ENCODE data around the gene PTPN22.

Gene PTPN22

GRCh38 chr1:113802367-113803007 is 69.0 kb downstream of the PTPN22 start:
- no peak for DNase-seq

DNA sequence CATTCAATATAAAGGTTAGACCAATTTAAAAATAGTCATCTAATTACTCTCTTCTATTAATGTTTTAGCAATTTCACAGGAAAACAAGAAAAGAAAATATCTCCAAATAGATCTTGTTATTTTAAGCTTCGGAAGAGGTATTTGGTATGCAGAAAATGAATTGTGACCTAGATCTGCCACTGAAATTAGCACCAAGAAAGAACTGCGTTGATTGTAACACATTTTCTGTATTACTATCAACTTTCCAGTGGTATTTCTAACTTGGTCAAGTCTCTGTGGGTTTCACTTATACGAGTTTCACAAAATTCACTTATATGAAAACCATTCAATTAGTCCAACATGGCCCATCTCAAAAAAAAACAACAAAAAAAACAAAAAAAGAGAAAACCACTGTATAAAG is 71.0 kb downstream of the PTPN22 start:
- DNase-seq, result no peak

- DNase-seq, result no peak
Observed at GRCh38 chr1:113797472-113797871, 74.0 kb downstream of the PTPN22 start.

- DNase-seq, result no peak
Observed at GRCh38 chr1:113793878-113794834, 77.4 kb downstream of the PTPN22 start.

DNA sequence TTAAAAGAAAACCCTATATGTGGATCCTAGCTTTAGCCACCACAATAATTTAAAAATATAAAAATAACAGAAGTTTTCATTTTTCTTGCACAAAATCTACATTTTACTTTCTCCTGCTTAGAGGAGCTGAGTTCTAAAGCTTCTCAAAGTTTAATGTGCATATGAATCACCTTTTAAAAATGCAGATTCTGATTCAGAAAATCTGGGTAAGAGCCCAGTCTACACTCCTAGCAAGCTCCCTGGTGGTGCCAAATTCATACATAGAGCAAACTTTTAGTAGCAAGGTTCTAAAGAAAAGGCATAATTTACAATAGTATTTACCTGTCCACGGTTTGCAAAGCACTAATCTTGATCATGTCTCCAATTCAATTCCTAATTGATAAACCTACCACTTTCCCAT is 78.5 kb downstream of the PTPN22 start:
- DNase-seq, result no peak

- DNase-seq, result no peak
Observed at GRCh38 chr1:113792471-113792870, 79.0 kb downstream of the PTPN22 start.

DNA sequence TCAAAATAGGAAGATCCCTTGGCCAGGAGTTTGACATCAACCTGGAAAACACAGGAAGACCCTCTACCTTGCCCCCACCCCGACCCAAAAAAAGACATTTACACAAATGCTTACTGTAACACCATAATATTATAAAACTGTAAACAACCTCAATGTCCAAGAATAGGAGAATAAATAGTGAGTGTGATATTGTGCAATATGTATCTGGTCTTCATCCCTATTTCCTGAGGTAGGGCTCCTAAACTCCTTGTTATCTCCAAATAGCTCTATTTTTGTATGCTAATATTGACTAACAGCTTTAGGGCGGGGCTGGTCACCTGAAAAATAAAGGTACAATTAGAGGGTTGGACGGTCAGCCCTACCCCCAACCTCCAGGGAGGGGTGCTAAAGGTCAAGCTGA is 82.7 kb downstream of the PTPN22 start:
- DNase-seq, result no peak

DNA sequence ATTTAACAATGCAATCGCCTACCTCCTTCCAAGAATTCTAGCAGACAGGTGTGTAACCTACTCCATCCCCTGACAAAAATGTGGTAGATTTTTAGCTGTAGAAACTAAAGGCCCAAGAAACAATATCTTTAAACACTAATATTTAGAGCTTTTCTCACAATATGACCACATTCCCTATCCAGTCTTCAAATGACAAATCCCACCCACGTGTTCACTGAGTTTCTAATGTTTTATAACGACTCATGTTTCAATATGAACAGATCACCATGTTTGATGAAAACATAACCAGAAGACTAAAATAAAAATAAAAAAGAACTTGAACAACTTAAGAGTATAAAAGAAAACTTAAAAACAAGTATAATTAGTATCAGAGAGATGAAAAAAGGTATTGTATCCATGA is 83.8 kb downstream of the PTPN22 start:
- no peak for DNase-seq

DNA sequence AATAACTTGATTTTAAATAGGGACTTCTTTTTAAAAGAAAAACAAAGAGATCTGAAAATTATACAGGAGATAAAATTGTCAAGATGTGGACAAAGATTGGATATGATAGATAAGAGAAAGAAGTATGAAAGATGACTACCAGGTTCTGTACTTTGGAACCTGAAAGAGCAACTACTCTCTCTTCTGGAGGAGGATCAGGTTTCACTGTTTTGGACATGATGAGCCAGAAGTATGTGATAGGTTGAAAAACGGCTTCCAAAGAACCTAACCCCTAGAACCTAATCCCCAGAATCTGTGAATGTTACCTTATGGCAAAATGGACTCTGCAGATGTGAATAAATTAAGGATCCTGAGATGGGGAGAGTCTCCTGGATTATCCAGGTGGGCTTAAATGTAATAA is 85.4 kb downstream of the PTPN22 start:
- DNase-seq, result no peak

GRCh38 chr1:113784104-113784779 is 87.3 kb downstream of the PTPN22 start:
- DNase-seq, result no peak

DNA sequence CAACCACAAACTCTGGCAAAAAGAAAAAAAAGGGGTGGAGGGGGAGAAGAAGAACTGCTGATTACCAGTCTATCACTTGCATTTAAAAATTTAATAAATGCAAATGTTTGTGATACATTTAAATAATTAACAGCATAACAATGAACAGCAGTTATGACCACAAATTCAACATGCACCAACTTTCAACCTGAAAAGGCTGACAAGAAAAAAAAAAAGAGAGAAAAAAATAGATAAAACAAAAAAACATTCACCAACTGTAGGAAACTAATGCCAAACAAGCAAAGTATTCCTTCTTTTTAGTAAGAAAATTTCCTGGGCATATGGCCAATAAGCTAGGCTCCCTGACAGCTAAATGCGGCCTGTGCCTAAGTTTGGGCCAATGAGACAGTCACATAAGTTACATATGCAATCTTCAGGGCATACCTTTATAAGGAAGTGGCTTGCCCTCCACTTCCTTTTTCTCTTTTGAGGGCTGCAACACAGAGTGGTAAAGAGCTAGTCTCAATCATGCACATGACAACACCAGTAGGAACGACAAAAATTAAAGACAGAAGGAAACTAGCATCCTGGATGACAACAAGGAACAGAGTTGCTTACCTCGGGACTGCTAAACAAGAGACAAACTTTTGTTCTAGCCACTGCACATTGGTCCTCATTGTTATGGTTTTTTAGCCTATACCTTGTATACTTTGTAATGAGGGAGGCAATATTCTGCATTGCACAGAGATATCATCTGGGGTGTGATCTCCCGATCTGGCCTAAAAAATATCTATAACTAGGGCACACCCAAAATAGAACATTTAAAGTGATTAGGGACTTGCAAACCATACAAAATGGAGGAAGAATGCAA is 88.0 kb downstream of the PTPN22 start:
- DNase-seq, result peak in 7 of 51 donors; percentile 2 to 46 (median 5)

DNA sequence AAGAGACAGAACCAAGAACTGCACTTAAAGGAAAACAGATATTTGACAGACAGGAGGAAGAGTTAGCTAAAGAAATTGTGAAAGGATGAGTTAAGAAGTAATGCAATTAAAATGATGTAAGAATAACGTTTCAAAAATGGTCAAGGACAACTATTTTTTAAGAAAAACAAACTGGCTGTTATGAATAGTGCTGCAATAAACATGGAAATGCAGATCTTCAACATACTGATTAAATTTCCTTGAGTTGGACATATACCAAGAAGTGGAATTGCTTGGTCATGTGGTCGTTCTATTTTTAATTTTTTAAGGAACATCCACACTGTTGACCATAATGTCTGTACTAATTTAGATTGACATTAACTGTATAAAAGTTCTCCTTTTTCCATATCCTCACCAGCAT is 89.1 kb downstream of the PTPN22 start:
- no peak for DNase-seq

GRCh38 chr1:113780374-113781146 is 91.0 kb downstream of the PTPN22 start:
- no peak for DNase-seq

DNA sequence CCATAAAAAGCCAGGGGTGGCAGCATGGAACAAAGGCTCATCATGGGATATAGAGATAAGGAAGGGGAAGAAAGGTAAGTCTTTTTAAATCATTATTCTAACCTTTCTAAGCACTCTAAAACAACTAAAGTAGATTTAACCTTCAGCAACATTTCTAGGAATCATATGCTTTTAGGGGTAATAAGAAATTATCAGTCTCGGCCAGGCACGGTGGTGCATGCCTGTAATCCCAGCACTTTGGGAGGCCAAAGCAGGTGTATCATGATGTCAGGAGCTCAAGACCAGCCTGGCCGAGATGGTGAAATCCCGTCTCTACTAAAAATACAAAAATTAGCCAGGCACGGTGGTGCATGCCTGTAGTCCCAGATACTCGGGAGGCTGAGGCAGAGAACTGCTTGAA is 92.0 kb downstream of the PTPN22 start:
- no peak for DNase-seq

DNA sequence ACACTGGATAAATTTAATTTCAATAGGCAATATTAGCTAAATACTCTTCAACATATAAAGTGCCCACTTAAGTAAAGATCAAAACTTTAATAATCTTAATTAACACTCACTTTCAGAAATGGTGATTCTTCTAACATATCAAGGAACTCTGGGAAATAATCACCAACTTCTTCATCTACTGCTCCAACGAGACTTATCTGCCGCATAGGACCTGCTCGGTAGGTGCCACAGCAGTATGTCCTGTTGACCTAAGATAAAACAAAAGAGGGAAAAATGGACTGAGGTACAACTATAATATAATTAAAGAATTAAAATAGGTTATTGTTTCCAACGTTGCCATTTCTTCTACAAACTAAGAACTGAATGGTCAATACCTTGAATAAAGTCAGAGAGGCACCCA is 94.0 kb downstream of the PTPN22 start:
- DNase-seq, result no peak

- DNase-seq, result no peak
Observed at GRCh38 chr1:113770031-113770430, 101.5 kb downstream of the PTPN22 start.

- no peak for DNase-seq
Observed at GRCh38 chr1:113769601-113769970, 101.9 kb downstream of the PTPN22 start.

GRCh38 chr1:113768916-113769600 is 102.5 kb downstream of the PTPN22 start:
- DNase-seq, result no peak

GRCh38 chr1:113765306-113766230 is 105.9 kb downstream of the PTPN22 start:
- DNase-seq, result no peak

All from hypothalamus (tissue), 51 donors.